KMS-11 (cell line): ENCODE results near the gene TAF6L.

Source experiments
- H2AFZ ChIP-seq: fragments of 200-600 bp; sonication (generic); 2 replicates; pipeline ENCODE4 v1.6.1; 2016; ENCODE audit warnings: antibody characterized with exemption, mixed run types, low read depth
- H3K27ac ChIP-seq: fragments of 200-600 bp; sonication (generic); 2 replicates; pipeline ENCODE4 v1.6.1; 2016; ENCODE audit warnings: mild to moderate bottlenecking, mixed run types
- H3K27me3 ChIP-seq: fragments of 200-600 bp; sonication (generic); 2 replicates; pipeline ENCODE4 v1.6.1; 2017; ENCODE audit warnings: mild to moderate bottlenecking, low read depth, mixed run types, moderate library complexity; ENCODE audit not compliant: insufficient read depth
- H3K36me3 ChIP-seq: fragments of 200-600 bp; sonication (generic); 2 replicates; pipeline ENCODE4 v1.6.1; 2017; ENCODE audit warnings: mild to moderate bottlenecking, mixed run types; ENCODE audit not compliant: insufficient read depth
- H3K4me1 ChIP-seq: fragments of 200-600 bp; sonication (generic); 2 replicates; pipeline ENCODE4 v1.6.1; 2016; ENCODE audit warnings: mild to moderate bottlenecking, low read depth, mixed run types; ENCODE audit not compliant: poor library complexity, severe bottlenecking
- H3K4me2 ChIP-seq: fragments of 200-600 bp; sonication (generic); 2 replicates; pipeline ENCODE4 v1.7.0; 2016; ENCODE audit warnings: mild to moderate bottlenecking, mixed run types
- H3K4me3 ChIP-seq: fragments of 200-600 bp; sonication (generic); IDR thresholded peaks from 2 replicates; pipeline ENCODE4 v1.6.1; 2017; ENCODE audit warnings: low read depth, low read length, mixed read lengths; ENCODE audit not compliant: insufficient read depth
- H3K79me2 ChIP-seq: fragments of 200-600 bp; sonication (generic); 2 replicates; pipeline ENCODE4 v1.6.1; 2016; ENCODE audit warnings: low read depth, mixed run types; ENCODE audit not compliant: insufficient read depth
- H3K9ac ChIP-seq: fragments of 200-600 bp; sonication (generic); 2 replicates; pipeline ENCODE4 v1.6.1; 2016; ENCODE audit warnings: mild to moderate bottlenecking, mixed run types
- H4K20me1 ChIP-seq: fragments of 200-600 bp; sonication (generic); 2 replicates; pipeline ENCODE4 v1.6.1; 2016; ENCODE audit warnings: mild to moderate bottlenecking, mixed run types; ENCODE audit not compliant: insufficient read depth
- TF ChIP-seq, protein P1 (sequence below): fragments of 200-600 bp; sonication (generic); conservative IDR thresholded peaks from 2 replicates; pipeline ENCODE4 v1.6.1; 2017; ENCODE audit warnings: low read depth, mild to moderate bottlenecking, antibody characterized with exemption, low read length, moderate library complexity, mixed read lengths

TAF6L gene

DNA sequence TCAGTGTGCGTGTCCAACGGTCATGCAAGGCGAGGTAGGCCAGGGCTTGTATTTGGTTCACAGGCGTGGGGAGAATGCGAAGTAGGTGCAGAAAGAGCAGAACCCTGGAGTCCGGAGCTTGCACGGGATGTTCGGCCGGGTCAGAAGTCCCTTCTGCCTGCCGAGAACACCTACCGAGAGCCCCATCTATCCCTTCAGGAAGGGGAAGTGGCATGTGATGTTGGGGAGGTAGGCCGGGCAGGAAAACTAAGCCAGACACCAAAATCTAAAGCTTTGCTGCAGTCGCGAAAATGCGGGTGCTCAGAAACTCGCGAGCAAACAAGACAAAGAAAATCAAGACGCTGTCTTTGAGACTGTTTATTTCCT lies 435 bp upstream of the TAF6L start:
- TF ChIP-seq, protein P1, sequence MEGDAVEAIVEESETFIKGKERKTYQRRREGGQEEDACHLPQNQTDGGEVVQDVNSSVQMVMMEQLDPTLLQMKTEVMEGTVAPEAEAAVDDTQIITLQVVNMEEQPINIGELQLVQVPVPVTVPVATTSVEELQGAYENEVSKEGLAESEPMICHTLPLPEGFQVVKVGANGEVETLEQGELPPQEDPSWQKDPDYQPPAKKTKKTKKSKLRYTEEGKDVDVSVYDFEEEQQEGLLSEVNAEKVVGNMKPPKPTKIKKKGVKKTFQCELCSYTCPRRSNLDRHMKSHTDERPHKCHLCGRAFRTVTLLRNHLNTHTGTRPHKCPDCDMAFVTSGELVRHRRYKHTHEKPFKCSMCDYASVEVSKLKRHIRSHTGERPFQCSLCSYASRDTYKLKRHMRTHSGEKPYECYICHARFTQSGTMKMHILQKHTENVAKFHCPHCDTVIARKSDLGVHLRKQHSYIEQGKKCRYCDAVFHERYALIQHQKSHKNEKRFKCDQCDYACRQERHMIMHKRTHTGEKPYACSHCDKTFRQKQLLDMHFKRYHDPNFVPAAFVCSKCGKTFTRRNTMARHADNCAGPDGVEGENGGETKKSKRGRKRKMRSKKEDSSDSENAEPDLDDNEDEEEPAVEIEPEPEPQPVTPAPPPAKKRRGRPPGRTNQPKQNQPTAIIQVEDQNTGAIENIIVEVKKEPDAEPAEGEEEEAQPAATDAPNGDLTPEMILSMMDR: no peak
- Histone ChIP-seq H3K36me3 (no peaks in the 10 kb centered on the region), H2AFZ (peak overlapping the region; percentile 67), H4K20me1 (no peaks in the 10 kb centered on the region), H3K4me2 (peak overlapping the region; percentile 75), H3K27ac (peak overlapping the region; percentile 58), H3K4me3 (no peak overlapping the region), H3K4me1 (peaks cover 23% of the 10 kb centered on the region), H3K27me3 (no peaks in the 10 kb centered on the region), H3K9ac (peak overlapping the region; percentile 56; the same call in 1 of the 2 replicates), H3K79me2 (peaks cover 21% of the 10 kb centered on the region)

DNA sequence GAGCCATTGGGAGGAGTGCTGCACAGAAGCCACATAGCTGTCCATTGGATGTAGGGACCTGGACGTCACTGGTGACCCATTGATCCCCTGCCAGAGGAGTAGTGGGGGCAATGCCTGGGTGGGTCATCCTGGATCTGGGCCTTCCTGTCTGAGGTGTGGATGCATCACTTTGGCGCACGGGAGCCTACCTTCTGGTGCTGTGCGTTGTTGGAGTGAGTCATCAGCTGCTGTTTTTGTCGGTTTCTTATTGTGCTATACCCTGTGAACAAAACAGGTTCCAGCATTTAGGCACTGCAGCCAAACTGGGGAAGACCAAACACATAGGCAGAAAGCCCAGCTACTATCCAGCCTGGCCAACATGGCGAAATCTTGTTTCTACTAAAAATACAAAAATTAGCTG lies 3.2 kb downstream of the TAF6L start:
- H3K4me3 ChIP-seq: no peak overlapping the region
- peaks cover 21% of the 10 kb centered on the region for H3K79me2 ChIP-seq
- no peaks in the 10 kb centered on the region for H3K27me3 ChIP-seq
- H3K9ac ChIP-seq: no peak overlapping the region
- no peaks in the 10 kb centered on the region for H4K20me1 ChIP-seq
- H3K4me2 ChIP-seq: no peak overlapping the region
- TF ChIP-seq, protein P1: no peak
- H2AFZ ChIP-seq: no peak overlapping the region
- H3K27ac ChIP-seq: no peak overlapping the region
- H3K36me3 ChIP-seq: no peaks in the 10 kb centered on the region; the same call in 1 of the 2 replicates
- peaks cover 23% of the 10 kb centered on the region for H3K4me1 ChIP-seq

DNA sequence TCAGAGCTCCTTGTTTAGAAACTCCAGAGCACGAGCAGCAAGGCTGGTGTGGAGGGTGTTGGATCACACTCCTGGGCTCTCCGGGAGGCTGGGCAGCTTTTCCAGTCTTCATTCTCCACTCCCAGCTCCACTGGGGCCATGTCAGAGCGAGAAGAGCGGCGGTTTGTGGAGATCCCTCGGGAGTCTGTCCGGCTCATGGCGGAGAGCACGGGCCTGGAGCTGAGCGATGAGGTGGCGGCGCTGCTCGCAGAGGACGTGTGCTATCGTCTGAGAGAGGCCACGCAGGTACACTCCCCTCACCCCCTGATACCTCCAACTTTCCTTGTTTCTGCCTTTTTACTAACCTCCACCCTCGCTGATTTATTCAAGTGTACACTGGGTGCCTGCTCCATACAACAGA lies 4.5 kb downstream of the TAF6L start:
- no peaks in the 10 kb centered on the region for H4K20me1 ChIP-seq
- peaks cover 14% of the 10 kb centered on the region for H3K4me1 ChIP-seq
- no peak overlapping the region for H3K9ac ChIP-seq
- no peaks in the 10 kb centered on the region; the same call in 1 of the 2 replicates for H3K36me3 ChIP-seq
- peaks cover 21% of the 10 kb centered on the region for H3K79me2 ChIP-seq
- H3K4me2 ChIP-seq: no peak overlapping the region
- H2AFZ ChIP-seq: no peak overlapping the region
- no peaks in the 10 kb centered on the region for H3K27me3 ChIP-seq
- no peak overlapping the region for H3K4me3 ChIP-seq
- H3K27ac ChIP-seq: no peak overlapping the region
- TF ChIP-seq, protein P1: no peak

DNA sequence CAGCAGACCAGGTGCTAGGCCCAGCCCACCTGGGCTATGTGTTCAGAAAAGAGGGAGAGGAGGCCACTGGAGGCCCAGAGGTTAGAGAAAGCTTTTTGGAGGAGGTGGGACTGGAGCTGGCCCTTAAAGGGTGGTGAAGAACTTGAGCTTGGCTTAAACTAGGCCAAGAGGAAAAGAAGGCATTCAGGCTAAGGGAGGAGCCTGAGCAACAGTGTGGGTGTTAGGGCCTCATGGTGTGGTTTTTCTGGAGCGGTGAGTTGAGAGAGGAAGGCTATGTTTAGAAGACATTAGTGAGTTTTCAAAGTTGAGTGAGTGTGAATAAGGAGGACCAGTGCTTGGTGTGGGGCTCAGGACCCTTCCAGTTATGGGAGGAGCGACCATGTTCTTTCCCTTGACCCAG lies 6.2 kb downstream of the TAF6L start:
- TF ChIP-seq, protein P1: no peak
- Histone ChIP-seq H2AFZ (no peak overlapping the region), H3K79me2 (peaks cover 13% of the 10 kb centered on the region), H3K36me3 (no peaks in the 10 kb centered on the region; the same call in 1 of the 2 replicates), H4K20me1 (no peaks in the 10 kb centered on the region), H3K27ac (no peak overlapping the region), H3K4me1 (peaks cover 5% of the 10 kb centered on the region), H3K4me3 (no peak overlapping the region), H3K4me2 (no peak overlapping the region), H3K9ac (no peak overlapping the region), H3K27me3 (no peaks in the 10 kb centered on the region)

DNA sequence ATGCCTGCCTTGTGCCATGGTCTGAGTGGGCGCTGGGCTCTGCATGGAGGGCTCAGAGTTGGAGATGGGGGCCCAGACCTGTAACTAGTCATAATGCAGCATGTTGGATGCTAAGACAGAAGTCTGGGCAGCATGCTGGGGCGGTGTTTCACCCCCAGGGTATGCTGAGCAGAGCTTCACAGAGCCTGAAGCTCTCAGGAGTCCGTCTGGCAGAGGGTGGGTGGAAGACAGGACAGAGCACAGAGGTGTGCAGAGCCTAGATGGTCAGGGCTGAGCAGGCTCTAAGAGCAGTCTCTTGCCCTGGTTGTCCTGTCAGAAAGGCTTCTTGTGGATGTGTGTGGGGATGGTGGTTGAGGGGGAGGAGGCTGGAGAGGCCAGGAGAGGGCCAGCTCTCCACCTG lies 7.2 kb downstream of the TAF6L start:
- H3K27ac ChIP-seq: no peak overlapping the region
- no peaks in the 10 kb centered on the region; the same call in 1 of the 2 replicates for H3K36me3 ChIP-seq
- no peak overlapping the region for H3K4me3 ChIP-seq
- H3K4me2 ChIP-seq: no peak overlapping the region
- H3K4me1 ChIP-seq: peaks cover 3% of the 10 kb centered on the region
- H3K79me2 ChIP-seq: 0 out of 2 replicates have a peak, but pooled peaks cover 2% of the 10 kb centered on the region
- H2AFZ ChIP-seq: no peak overlapping the region
- no peak overlapping the region for H3K9ac ChIP-seq
- no peaks in the 10 kb centered on the region for H3K27me3 ChIP-seq
- TF ChIP-seq, protein P1: no peak
- no peaks in the 10 kb centered on the region for H4K20me1 ChIP-seq
